ENCODE data around the gene TRIO.

TRIO gene

GRCh38 chr5:14505310-14506139 lies 362.4 kb downstream of the TRIO start:
- Histone ChIP-seq H3K4me1 (no peaks in the 10 kb centered on the region), H3K27me3 (no peaks in the 10 kb centered on the region), H4K20me1 (peaks cover 0 to 49% (median 11%) of the 10 kb centered on the region in 11 experiments; a peak in 10 of 22 replicates), H3K4me3 (no peak overlapping the region), H3K4me2 (no peak overlapping the region), H3K36me3 (peaks cover 75 to 88% (median 82%) of the 10 kb centered on the region in 11 experiments), H3K27ac (no peak overlapping the region), H3K9ac (no peak overlapping the region), H3K9me3 (replicated peaks in 1 of 11) (no peaks in the 10 kb centered on the region)
- TF ChIP-seq Cebpa-rat (IDR thresholded peaks at IDR 0.05), result no peak

- Histone ChIP-seq H3K27me3 (no peaks in the 10 kb centered on the region), H3K4me1 (no peaks in the 10 kb centered on the region), H4K20me1 (peaks cover 0 to 49% (median 15%) of the 10 kb centered on the region in 11 experiments; a peak in 10 of 22 replicates), H3K9ac (no peak overlapping the region), H3K4me3 (no peak overlapping the region), H3K9me3 (replicated peaks in 1 of 11) (no peaks in the 10 kb centered on the region), H3K36me3 (peaks cover 68 to 85% (median 76%) of the 10 kb centered on the region in 11 experiments), H3K27ac (no peak overlapping the region), H3K4me2 (no peak overlapping the region)
- TF ChIP-seq Cebpa-rat (IDR thresholded peaks at IDR 0.05), result no peak
Measured at GRCh38 chr5:14506140-14506538, 363.0 kb downstream of the TRIO start.

GRCh38 chr5:14506661-14507060 lies 363.5 kb downstream of the TRIO start:
- Histone ChIP-seq H3K36me3 (peaks cover 63 to 80% (median 71%) of the 10 kb centered on the region in 11 experiments), H4K20me1 (peaks cover 0 to 49% (median 15%) of the 10 kb centered on the region in 11 experiments; a peak in 10 of 22 replicates), H3K9ac (no peak overlapping the region), H3K27ac (no peak overlapping the region), H3K4me3 (no peak overlapping the region), H3K4me1 (no peaks in the 10 kb centered on the region), H3K9me3 (replicated peaks in 1 of 11) (no peaks in the 10 kb centered on the region), H3K27me3 (no peaks in the 10 kb centered on the region), H3K4me2 (no peak overlapping the region)
- TF ChIP-seq Cebpa-rat (IDR thresholded peaks at IDR 0.05), result no peak

GRCh38 chr5:14507156-14507941 lies 364.2 kb downstream of the TRIO start:
- no peak overlapping the region for H3K4me2 ChIP-seq
- H3K4me3 ChIP-seq, result no peak overlapping the region
- peaks cover 56 to 73% (median 64%) of the 10 kb centered on the region in 11 experiments for H3K36me3 ChIP-seq
- no peak overlapping the region for H3K9ac ChIP-seq
- H3K4me1 ChIP-seq, result no peaks in the 10 kb centered on the region
- no peak for TF ChIP-seq Cebpa-rat (IDR thresholded peaks at IDR 0.05)
- H3K27ac ChIP-seq, result no peak overlapping the region
- H3K27me3 ChIP-seq, result no peaks in the 10 kb centered on the region
- peaks cover 0 to 48% (median 15%) of the 10 kb centered on the region in 11 experiments; a peak in 10 of 22 replicates for H4K20me1 ChIP-seq
- H3K9me3 ChIP-seq (replicated peaks in 1 of 11), result no peaks in the 10 kb centered on the region

- Histone ChIP-seq H3K27ac (no peak overlapping the region), H3K9me3 (replicated peaks in 1 of 11) (no peaks in the 10 kb centered on the region), H3K4me3 (no peak overlapping the region), H4K20me1 (peaks cover 0 to 43% (median 10%) of the 10 kb centered on the region in 11 experiments; a peak in 10 of 22 replicates), H3K4me1 (no peaks in the 10 kb centered on the region), H3K36me3 (peaks cover 49 to 66% (median 57%) of the 10 kb centered on the region in 11 experiments), H3K9ac (no peak overlapping the region), H3K4me2 (no peak overlapping the region), H3K27me3 (no peaks in the 10 kb centered on the region)
- no peak for TF ChIP-seq Cebpa-rat (IDR thresholded peaks at IDR 0.05)
Measured at GRCh38 chr5:14508046-14508445, 364.9 kb downstream of the TRIO start.

GRCh38 chr5:14509556-14509955 lies 366.4 kb downstream of the TRIO start:
- H3K27ac ChIP-seq, result no peak overlapping the region
- H3K4me1 ChIP-seq, result no peaks in the 10 kb centered on the region
- H3K4me3 ChIP-seq, result no peak overlapping the region
- no peak overlapping the region for H3K4me2 ChIP-seq
- peaks cover 0 to 31% (median 5%) of the 10 kb centered on the region in 11 experiments; a peak in 7 of 22 replicates for H4K20me1 ChIP-seq
- no peaks in the 10 kb centered on the region for H3K9me3 ChIP-seq (replicated peaks in 1 of 11)
- no peaks in the 10 kb centered on the region for H3K27me3 ChIP-seq
- H3K36me3 ChIP-seq, result peaks cover 34 to 51% (median 42%) of the 10 kb centered on the region in 11 experiments
- no peak for TF ChIP-seq Cebpa-rat (IDR thresholded peaks at IDR 0.05)
- no peak overlapping the region for H3K9ac ChIP-seq

- Histone ChIP-seq H3K27me3 (no peaks in the 10 kb centered on the region), H4K20me1 (peaks cover 0 to 26% (median 5%) of the 10 kb centered on the region in 11 experiments; a peak in 6 of 22 replicates), H3K4me1 (no peaks in the 10 kb centered on the region), H3K9ac (no peak overlapping the region), H3K27ac (no peak overlapping the region), H3K9me3 (replicated peaks in 1 of 11) (peaks cover 2 to 5% (median 2%) of the 10 kb centered on the region in 11 experiments), H3K4me3 (no peak overlapping the region), H3K4me2 (no peak overlapping the region), H3K36me3 (peaks cover 30 to 44% (median 35%) of the 10 kb centered on the region in 11 experiments)
- TF ChIP-seq Cebpa-rat (IDR thresholded peaks at IDR 0.05), result no peak
Measured at GRCh38 chr5:14510156-14510734, 367.1 kb downstream of the TRIO start.

GRCh38 chr5:14510880-14511279 lies 367.7 kb downstream of the TRIO start:
- Histone ChIP-seq H3K9me3 (replicated peaks in 1 of 11) (peaks cover 8 to 12% (median 9%) of the 10 kb centered on the region in 11 experiments), H3K36me3 (peaks cover 24 to 40% (median 29%) of the 10 kb centered on the region in 11 experiments), H3K4me3 (no peak overlapping the region), H3K27me3 (no peaks in the 10 kb centered on the region), H3K27ac (no peak overlapping the region), H3K4me1 (no peaks in the 10 kb centered on the region), H3K4me2 (no peak overlapping the region), H4K20me1 (peaks cover 0 to 20% (median 5%) of the 10 kb centered on the region in 11 experiments; a peak in 6 of 22 replicates), H3K9ac (no peak overlapping the region)
- no peak for TF ChIP-seq Cebpa-rat (IDR thresholded peaks at IDR 0.05)

GRCh38 chr5:14512574-14512973 lies 369.4 kb downstream of the TRIO start:
- no peaks in the 10 kb centered on the region for H3K27me3 ChIP-seq
- H3K36me3 ChIP-seq, result peaks cover 8 to 23% (median 12%) of the 10 kb centered on the region in 11 experiments
- no peak overlapping the region for H3K27ac ChIP-seq
- no peak overlapping the region for H3K4me2 ChIP-seq
- peaks cover 11 to 24% (median 19%) of the 10 kb centered on the region in 11 experiments for H3K9me3 ChIP-seq (replicated peaks in 1 of 11)
- TF ChIP-seq Cebpa-rat (IDR thresholded peaks at IDR 0.05), result no peak
- no peaks in the 10 kb centered on the region for H3K4me1 ChIP-seq
- no peak overlapping the region for H3K4me3 ChIP-seq
- peaks cover 0 to 17% (median 4%) of the 10 kb centered on the region in 11 experiments; a peak in 6 of 22 replicates for H4K20me1 ChIP-seq
- H3K9ac ChIP-seq, result no peak overlapping the region

All from BLaER1 treated with 17β-estradiol and CSF1 and Interleukin-3, amounts not matched to agents 10 nM and 100 nM (cell line).